ENCODE data around the gene MRAP2.
"Not testable (repeated sequence)": the region's sequence is repeated elsewhere in the genome, so short reads cannot be mapped to it uniquely, and the experiment has no call there.

The MRAP2 gene

DNA sequence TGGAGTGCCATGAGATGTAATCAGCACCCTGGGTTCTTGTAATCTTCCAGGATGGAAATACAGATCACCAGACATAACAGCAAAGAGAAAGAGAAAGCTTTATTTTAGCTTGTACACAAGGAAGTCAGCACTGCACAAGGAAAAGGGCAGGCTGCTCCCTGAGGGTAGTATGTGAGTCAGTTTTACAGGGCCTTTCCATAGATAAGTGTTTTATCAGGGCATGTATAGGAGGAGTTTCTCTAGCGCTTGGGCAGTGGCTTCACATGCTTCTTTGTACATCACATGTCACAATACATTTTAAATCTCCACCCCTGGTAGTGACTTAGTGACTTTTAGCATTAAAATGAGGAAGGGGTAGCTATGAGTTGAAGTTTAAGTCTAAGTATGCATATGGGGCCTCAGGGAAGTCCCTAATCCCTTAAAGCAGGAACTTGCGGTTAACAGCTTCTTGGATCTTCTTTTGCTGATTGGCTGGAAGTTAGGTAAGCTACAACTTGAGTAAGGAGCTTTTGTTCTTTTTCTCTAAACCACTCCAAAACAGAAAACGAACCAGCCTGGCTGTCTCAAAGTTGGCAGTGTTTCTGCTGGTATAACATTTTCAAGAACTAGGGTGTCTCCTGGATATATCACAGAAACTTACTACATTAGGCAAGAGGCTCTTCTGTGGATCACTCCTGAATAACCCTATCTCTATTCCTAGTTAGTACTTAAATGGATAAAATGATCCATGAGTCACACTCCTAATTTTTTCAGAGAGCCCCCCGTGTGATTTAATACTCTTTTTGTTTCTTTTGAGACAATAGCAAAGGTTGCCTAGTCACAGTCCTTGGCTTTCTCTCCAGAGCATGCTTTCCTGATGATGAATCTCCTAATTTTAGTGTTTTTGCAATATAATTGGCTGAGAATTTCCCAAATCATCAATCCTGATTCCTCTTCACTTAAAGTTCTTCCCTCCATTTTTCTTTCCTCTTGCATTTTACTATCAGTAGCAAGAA, 60.2 kb downstream of the MRAP2 start:
- WGBS, 2 experiments (ENCODE audit: insufficient coverage in 2 of 2), result 85% methylated on average over 2 of the region's 4 CpGs; no CpG with 5 or more reads in 1 of the 2 experiments
- H3K4me1 ChIP-seq (ENCODE audit: control insufficient read depth, insufficient read depth, low read length, poor library complexity, severe bottlenecking), result no peaks in the 10 kb centered on the region

DNA sequence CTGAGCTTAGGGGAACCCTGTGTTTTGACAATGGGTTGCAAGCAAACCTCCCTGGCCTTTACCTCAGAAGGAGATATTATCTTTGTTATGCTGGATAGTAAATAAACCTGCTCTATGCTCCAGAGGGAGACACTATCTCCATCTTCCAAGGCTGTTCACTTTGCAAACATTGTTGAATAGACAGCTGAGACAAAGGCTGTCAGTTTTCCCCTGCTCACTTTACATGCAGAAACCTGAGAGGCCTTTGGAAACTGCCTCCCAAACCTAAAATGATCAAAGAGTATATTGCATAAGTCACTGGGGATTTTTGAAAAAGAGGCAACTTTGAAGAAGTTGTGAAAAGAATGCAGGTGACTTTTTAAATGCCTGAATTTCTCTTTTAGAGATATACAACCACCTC, 61.6 kb downstream of the MRAP2 start:
- Histone ChIP-seq H3K27ac (ENCODE audit: low read depth, low read length, severe bottlenecking) (no peak overlapping the region), H3K36me3 (ENCODE audit: control insufficient read depth, insufficient read depth, low read length) (no peaks in the 10 kb centered on the region), H3K9me3 (ENCODE audit: control insufficient read depth, low read length) (no peaks in the 10 kb centered on the region), H3K4me3 (ENCODE audit: extremely low read depth, insufficient read depth, low read length, poor library complexity, severe bottlenecking) (no peak overlapping the region), H3K4me1 (ENCODE audit: control insufficient read depth, insufficient read depth, low read length, poor library complexity, severe bottlenecking) (no peaks in the 10 kb centered on the region)

More for the DNA sequence above, 60.2 kb downstream of the MRAP2 start:
- H3K36me3 ChIP-seq (ENCODE audit: control insufficient read depth, insufficient read depth, low read length), result no peaks in the 10 kb centered on the region
- H3K9me3 ChIP-seq (ENCODE audit: control insufficient read depth, low read length), result no peaks in the 10 kb centered on the region
- no peak overlapping the region for H3K27ac ChIP-seq (ENCODE audit: low read depth, low read length, severe bottlenecking)
- H3K4me3 ChIP-seq (ENCODE audit: extremely low read depth, insufficient read depth, low read length, poor library complexity, severe bottlenecking), result no peak overlapping the region

DNA sequence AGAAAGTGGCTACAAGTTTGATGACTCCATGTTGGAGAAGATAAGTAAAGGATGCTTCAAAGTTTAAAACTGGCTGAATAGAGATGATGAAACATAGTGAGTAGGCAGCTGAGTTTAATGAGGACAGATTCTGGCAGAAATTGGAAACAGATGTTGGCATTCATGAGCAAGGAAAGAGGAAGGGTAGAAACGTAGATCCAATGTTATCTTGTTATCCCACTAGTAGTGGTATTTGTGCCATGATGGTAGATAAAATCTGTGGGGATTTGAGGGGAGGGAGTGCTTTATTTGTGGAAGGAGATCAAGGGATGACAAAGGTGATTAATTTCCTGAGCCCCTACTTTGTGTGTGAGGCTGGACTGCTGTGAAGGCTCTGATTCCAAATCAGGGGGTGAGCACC, 69.5 kb downstream of the MRAP2 start:
- Histone ChIP-seq H3K4me3 (ENCODE audit: extremely low read depth, insufficient read depth, low read length, poor library complexity, severe bottlenecking) (no peak overlapping the region), H3K27ac (ENCODE audit: low read depth, low read length, severe bottlenecking) (no peak overlapping the region), H3K9me3 (ENCODE audit: control insufficient read depth, low read length) (no peaks in the 10 kb centered on the region), H3K36me3 (ENCODE audit: control insufficient read depth, insufficient read depth, low read length) (no peaks in the 10 kb centered on the region), H3K4me1 (ENCODE audit: control insufficient read depth, insufficient read depth, low read length, poor library complexity, severe bottlenecking) (no peaks in the 10 kb centered on the region)
- 67 to 100% methylated on average over 1 of the region's 1 CpG for WGBS, 2 experiments (ENCODE audit: insufficient coverage in 2 of 2)

DNA sequence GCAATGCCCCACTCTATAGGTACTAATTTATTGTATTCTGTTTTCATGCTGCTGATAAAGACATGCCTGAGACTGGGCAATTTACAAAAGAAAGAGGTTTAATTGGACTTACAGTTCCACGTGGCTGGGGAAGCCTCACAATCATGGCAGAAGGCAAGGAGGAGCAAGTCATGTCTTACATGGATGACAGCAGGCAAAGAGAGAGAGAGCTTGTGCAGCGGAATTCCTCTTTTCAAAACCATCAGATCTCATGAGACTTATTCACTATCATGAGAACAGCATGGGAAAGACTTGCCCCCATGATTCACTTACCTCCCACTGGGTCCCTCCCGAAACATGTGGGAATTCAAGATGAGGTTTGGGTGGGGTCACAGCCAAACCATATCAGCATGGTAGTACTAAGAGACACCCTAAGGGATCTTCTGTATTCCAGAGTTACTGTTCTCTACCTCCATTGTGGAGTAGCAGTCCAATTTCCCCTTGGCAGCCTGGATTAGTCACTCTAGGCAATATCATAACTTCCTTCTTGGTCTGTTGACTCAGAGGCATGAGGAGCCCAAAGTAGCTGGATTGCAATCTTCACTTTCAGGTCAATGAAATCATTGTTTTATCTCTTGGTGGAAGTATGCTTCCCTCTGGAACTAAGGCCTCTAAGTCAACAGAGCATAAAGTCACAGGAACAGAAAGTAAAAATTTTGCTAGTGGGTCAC, 71.8 kb downstream of the MRAP2 start:
- WGBS, 2 experiments (ENCODE audit: insufficient coverage in 2 of 2), result 86% methylated on average over 2 of the region's 3 CpGs; no CpG with 5 or more reads in 1 of the 2 experiments
- H3K27ac ChIP-seq (ENCODE audit: low read depth, low read length, severe bottlenecking); H3K4me1 ChIP-seq (ENCODE audit: control insufficient read depth, insufficient read depth, low read length, poor library complexity, severe bottlenecking); H3K36me3 ChIP-seq (ENCODE audit: control insufficient read depth, insufficient read depth, low read length); H3K9me3 ChIP-seq (ENCODE audit: control insufficient read depth, low read length); H3K4me3 ChIP-seq (ENCODE audit: extremely low read depth, insufficient read depth, low read length, poor library complexity, severe bottlenecking): not testable (repeated sequence)

DNA sequence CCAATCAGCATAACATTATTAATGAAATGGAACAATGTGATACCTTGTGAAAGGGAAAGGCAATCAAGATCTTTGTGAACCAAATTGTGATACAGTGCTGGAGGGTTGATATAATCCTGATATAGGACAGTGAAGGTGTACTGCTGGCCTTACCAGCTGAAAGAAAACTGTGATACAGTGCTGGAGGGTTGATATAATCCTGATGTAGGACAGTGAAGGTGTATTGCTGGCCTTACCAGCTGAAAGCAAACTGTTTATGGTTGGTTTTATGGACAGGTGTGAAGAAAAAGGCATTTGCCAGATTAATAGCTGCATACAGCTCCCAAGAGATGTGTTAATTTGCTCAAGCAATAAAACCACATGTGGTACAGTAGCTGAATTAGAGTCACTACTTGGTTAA, 73.9 kb downstream of the MRAP2 start:
- Histone ChIP-seq H3K27ac (ENCODE audit: low read depth, low read length, severe bottlenecking) (no peak overlapping the region), H3K36me3 (ENCODE audit: control insufficient read depth, insufficient read depth, low read length) (no peaks in the 10 kb centered on the region), H3K4me3 (ENCODE audit: extremely low read depth, insufficient read depth, low read length, poor library complexity, severe bottlenecking) (no peak overlapping the region), H3K9me3 (ENCODE audit: control insufficient read depth, low read length) (no peaks in the 10 kb centered on the region), H3K4me1 (ENCODE audit: control insufficient read depth, insufficient read depth, low read length, poor library complexity, severe bottlenecking) (no peaks in the 10 kb centered on the region)

DNA sequence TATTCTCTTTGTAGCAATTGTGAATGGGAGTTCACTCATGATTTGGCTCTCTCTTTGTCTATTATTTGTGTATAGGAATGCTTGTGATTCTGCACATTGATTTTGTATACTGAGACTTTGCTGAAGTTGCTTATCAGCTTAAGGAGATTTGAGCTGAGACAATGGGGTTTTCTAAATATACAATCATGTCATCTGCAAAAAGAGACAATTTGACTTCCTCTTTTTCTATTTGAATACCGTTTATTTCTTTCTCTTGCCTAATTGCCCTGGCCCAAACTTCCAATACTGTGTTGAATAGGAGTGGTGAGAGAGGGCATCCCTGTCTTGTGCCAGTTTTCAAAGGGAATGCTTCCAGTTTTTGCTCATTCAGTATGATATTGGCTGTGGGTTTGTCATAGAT, 77.8 kb downstream of the MRAP2 start:
- not testable (repeated sequence) for H3K36me3 ChIP-seq (ENCODE audit: control insufficient read depth, insufficient read depth, low read length); H3K27ac ChIP-seq (ENCODE audit: low read depth, low read length, severe bottlenecking); H3K4me3 ChIP-seq (ENCODE audit: extremely low read depth, insufficient read depth, low read length, poor library complexity, severe bottlenecking); H3K9me3 ChIP-seq (ENCODE audit: control insufficient read depth, low read length); H3K4me1 ChIP-seq (ENCODE audit: control insufficient read depth, insufficient read depth, low read length, poor library complexity, severe bottlenecking)
- WGBS, 2 experiments (ENCODE audit: insufficient coverage in 2 of 2), result no CpG with 5 or more reads among the region's 1 CpG

DNA sequence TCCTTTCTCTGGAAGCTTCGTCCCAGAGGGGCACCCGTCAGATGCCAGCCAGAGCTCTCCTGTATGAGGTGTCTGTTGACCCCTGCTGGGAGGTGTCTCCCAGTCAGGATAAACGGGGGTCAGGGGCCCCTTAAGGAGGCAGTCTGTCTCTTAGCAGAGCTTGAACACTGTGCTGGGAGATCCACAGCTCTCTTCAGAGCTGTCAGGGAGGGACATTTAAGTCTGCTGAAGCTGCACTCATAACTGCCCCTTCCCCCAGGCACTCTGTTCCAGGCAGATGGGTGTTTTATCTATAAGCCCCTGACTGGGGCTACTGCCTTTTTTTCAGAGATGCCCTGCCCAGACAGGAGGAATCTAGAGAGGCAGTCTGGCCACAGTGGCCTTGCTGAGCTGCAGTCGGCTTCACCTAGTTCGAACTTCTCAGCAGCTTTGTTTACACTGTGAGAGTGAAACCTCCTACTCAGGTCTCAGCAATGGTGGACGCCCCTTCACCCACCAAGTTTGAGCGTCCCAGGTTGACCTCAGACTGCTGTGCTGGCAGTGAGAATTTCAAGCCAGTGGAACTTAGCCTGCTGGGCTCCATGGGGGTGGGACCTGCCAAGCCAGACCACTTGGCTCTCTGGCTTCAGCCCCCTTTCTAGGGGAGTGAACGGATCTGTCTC, 81.5 kb downstream of the MRAP2 start:
- 91 to 92% methylated on average over 6 to 8 of the region's 8 CpGs for WGBS, 2 experiments (ENCODE audit: insufficient coverage in 2 of 2)
- H3K27ac ChIP-seq (ENCODE audit: low read depth, low read length, severe bottlenecking); H3K9me3 ChIP-seq (ENCODE audit: control insufficient read depth, low read length); H3K4me3 ChIP-seq (ENCODE audit: extremely low read depth, insufficient read depth, low read length, poor library complexity, severe bottlenecking); H3K4me1 ChIP-seq (ENCODE audit: control insufficient read depth, insufficient read depth, low read length, poor library complexity, severe bottlenecking); H3K36me3 ChIP-seq (ENCODE audit: control insufficient read depth, insufficient read depth, low read length): not testable (repeated sequence)

DNA sequence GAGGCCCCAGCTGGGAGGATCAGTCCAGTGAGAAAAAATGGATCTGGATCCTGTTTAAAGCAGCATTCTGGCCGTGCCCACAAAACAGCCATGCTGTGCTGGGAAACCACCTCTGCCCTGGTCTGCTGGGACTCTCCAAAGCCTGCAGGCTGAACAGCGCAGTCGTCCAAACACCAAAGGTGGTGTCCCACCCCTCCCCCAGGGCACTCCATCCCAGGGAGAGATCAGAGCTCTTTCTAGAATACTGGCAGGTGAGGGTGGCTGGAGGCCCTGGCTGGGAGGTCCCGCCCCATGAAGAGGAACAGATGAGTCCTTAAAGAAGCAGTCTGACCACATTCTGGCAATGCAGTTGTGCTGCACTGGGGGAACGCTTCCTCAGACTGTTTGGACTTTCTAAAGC, 84.6 kb downstream of the MRAP2 start:
- 93 to 94% methylated on average over 3 to 5 of the region's 5 CpGs for WGBS, 2 experiments (ENCODE audit: insufficient coverage in 2 of 2)
- Histone ChIP-seq H3K4me3 (ENCODE audit: extremely low read depth, insufficient read depth, low read length, poor library complexity, severe bottlenecking) (no peak overlapping the region), H3K4me1 (ENCODE audit: control insufficient read depth, insufficient read depth, low read length, poor library complexity, severe bottlenecking) (no peaks in the 10 kb centered on the region), H3K9me3 (ENCODE audit: control insufficient read depth, low read length) (no peaks in the 10 kb centered on the region), H3K36me3 (ENCODE audit: control insufficient read depth, insufficient read depth, low read length) (no peaks in the 10 kb centered on the region), H3K27ac (ENCODE audit: low read depth, low read length, severe bottlenecking) (no peak overlapping the region)

DNA sequence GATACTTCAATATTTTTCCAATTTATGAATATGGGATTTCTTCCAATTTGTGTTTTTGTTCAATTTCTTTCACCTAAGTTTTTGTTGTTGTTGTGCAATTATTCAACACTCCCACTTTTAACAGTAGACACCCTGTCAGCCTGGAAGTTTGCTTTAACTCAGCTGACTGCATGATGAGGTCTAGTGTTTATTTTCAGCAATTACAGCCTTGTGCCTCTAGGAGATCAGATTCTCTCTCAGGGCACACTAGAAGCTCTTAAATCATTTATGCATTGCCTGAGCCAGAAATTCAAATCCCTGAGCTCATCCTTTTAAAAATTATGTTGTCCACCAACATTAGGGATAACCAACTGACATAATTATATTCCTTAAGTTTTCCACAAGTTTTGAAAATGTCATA, 85.7 kb downstream of the MRAP2 start:
- Histone ChIP-seq H3K27ac (ENCODE audit: low read depth, low read length, severe bottlenecking) (no peak overlapping the region), H3K36me3 (ENCODE audit: control insufficient read depth, insufficient read depth, low read length) (no peaks in the 10 kb centered on the region), H3K4me1 (ENCODE audit: control insufficient read depth, insufficient read depth, low read length, poor library complexity, severe bottlenecking) (no peaks in the 10 kb centered on the region), H3K4me3 (ENCODE audit: extremely low read depth, insufficient read depth, low read length, poor library complexity, severe bottlenecking) (no peak overlapping the region), H3K9me3 (ENCODE audit: control insufficient read depth, low read length) (no peaks in the 10 kb centered on the region)

DNA sequence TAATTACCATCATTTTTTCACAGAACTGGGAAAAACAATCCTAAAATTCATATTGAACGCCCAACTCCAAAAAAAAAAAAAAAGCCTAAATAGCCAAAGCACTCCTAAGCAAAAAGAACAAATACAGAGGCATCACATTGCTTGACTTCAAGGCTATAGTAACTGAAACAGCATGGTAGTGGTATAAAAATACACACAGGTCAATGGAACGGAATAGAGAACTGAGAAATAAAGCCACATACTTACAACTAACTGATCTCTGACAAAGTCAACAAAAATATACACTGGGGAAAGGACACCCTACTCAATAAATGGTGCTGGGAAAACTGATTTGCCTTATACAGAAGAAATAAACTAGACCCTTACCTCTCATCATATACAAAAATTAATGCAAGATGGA, 89.6 kb downstream of the MRAP2 start:
- Histone ChIP-seq H3K4me1 (ENCODE audit: control insufficient read depth, insufficient read depth, low read length, poor library complexity, severe bottlenecking) (no peaks in the 10 kb centered on the region), H3K27ac (ENCODE audit: low read depth, low read length, severe bottlenecking) (no peak overlapping the region), H3K36me3 (ENCODE audit: control insufficient read depth, insufficient read depth, low read length) (peaks cover 5% of the 10 kb centered on the region), H3K4me3 (ENCODE audit: extremely low read depth, insufficient read depth, low read length, poor library complexity, severe bottlenecking) (no peak overlapping the region), H3K9me3 (ENCODE audit: control insufficient read depth, low read length) (no peaks in the 10 kb centered on the region)
- 50% methylated on average over 1 of the region's 2 CpGs; no CpG with 5 or more reads in 1 of the 2 experiments for WGBS, 2 experiments (ENCODE audit: insufficient coverage in 2 of 2)
